H1 (cell line): Measurements from ENCODE around the gene BSX. TPM values are rescaled to one million over a fixed set of nuclear protein-coding genes. Genes with fewer than 3 reads are reported as not detected.

Source experiments
- CEBPB ChIP-seq: IDR thresholded peaks from 2 replicates; pipeline ENCODE4 v1.6.1; 2012; ENCODE audit warnings: low read depth, low read length
- EZH2 ChIP-seq: fragments of 200-600 bp; sonication (generic); IDR thresholded peaks from 2 replicates; pipeline ENCODE4 v1.7.1; 2012; ENCODE audit warnings: low read depth, mild to moderate bottlenecking, moderate library complexity, low read length, inconsistent platforms; ENCODE audit not compliant: severe bottlenecking
- SIX5 ChIP-seq: IDR thresholded peaks from 2 replicates; pipeline ENCODE4 v1.6.1; 2011; ENCODE audit warnings: mild to moderate bottlenecking, low read depth, low read length
- polyA plus RNA-seq, 7 experiments: library from polyadenylated mRNA; depleted of rRNA in 3 of 7; stranded (reverse) in 5 of 7; unstranded in 2 of 7; fragments of >200 nt in 5 of 7; fragments of 200-250 nt in 2 of 7; gene quantifications; 1 replicate in 5 of 7; 2 replicates in 1 of 7; 4 replicates in 1 of 7; pipeline versions ENCODE4 v1.2.1 to v1.2.3, GENCODE V29; 2011 to 2013; ENCODE audit warnings: missing spikeins in 2 of 7, mixed read lengths in 2 of 7
- total RNA-seq: library from RNA; stranded (reverse); fragmentation: NEBNext Ultra II Directional; extraction: Animal tissue kit (Norgen Biotek cat#: 25700); gene quantifications from 2 replicates; pipeline ENCODE4 v1.2.1, GENCODE V29; 2021

Gene BSX
- total and polyA plus RNA-seq, 2 of the 8 experiments (the other 6 are each of a cell fraction or from before 2014, with no cell fraction given) = not detected

DNA sequence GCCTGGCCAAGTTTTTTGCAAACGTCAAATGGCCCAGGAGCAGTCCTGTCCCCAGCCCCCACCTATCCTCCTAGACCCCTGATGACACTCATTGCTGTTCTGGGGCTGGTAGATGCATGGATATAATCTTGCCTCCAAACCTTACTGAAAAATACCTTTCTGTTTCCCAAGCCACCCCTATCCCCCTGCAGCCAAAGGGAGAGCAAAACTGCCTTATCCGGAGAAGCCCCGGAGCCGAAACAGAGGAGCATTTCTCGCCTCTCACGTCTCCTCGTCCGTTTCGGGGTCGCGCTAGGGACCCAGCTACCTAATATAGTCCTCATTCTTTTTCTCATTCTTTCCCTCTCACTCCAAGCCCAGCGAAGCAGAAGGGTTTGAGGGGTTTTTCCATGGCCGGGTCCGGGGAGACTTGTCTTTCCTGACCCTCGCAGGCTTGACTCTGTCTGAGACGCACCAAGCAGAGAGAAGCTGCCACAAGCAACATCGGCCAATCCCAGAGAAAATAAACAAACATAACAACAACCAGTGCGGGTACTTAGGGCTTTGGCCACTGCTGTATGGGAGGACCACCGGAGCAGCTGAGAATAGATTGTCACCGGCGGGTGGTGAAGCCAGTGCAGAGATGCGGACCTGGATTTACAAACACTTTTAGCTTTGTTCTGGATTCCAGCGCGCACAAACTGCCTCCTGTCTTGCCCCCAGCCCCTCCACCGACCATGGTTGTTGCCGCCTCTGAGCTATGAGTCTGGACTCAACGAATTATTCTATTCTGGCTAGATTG is 1.6 kb downstream of the BSX start (continued):
- TF ChIP-seq SIX5 (no peak), EZH2 (peak; percentile 94), CEBPB (no peak)
